GM10248 (cell line): Measurements from ENCODE around the gene SLAMF8.

ENCODE experiments used
- CTCF ChIA-PET: fragments of 300-600 bp; sonication (Branson Sonifier 250); formaldehyde crosslinking; extraction: SDS; loops from one replicate; lab custom pipeline; 2021; ENCODE audit warnings: antibody characterized with exemption; lab: Yijun Ruan, JAX
- POLR2A ChIA-PET: fragments of 350-650 bp; sonication (Branson Sonifier 250); formaldehyde crosslinking; extraction: SDS; loops from one replicate; lab custom pipeline; 2020; ENCODE audit warnings: antibody characterized with exemption; lab: Yijun Ruan, JAX
- DNase-seq: peaks from one replicate; pipeline ENCODE4 v3.0.0; 2012; ENCODE audit errors: extremely low spot score
- TF ChIP-seq, protein P1 (sequence below): IDR thresholded peaks from 2 replicates; pipeline ENCODE4 v1.5.1; 2012; ENCODE audit warnings: mild to moderate bottlenecking, low read depth; ENCODE audit errors: extremely low read depth, missing control alignments, control extremely low read depth

Gene SLAMF8

DNA sequence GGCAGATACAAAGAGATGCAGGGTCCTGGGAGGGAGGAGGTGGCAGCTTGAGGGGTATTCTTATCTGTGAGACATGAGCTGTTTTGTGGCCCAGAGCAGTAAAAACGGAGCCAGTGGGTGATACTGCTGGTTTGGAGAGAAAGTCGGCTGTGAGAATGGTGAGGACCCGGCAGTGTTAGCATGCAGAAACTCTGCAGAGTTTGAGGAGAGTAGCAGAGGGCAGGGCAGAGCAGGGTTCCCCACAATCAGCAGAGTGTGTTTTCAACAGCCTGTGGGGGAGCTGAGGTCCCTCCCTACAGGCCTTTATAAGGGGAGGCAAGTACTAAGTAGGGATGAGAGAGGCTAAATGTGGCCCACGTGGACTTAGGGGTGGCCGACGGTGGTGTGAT lies 423 bp downstream of the SLAMF8 start:
- no peak for DNase-seq
- ChIA-PET POLR2A (interaction anchor here (0.6 kb wide), 1 partner anchor 98 kb away, joined by 3 read pairs; the partner anchor contains the start of gene TAGLN2), CTCF (interaction anchor here (1.1 to 2.0 kb wide), 2 partner anchors 28 to 63 kb away, joined by 3 to 7 read pairs; no protein-coding TSS in a partner anchor)
- TF ChIP-seq, protein P1, sequence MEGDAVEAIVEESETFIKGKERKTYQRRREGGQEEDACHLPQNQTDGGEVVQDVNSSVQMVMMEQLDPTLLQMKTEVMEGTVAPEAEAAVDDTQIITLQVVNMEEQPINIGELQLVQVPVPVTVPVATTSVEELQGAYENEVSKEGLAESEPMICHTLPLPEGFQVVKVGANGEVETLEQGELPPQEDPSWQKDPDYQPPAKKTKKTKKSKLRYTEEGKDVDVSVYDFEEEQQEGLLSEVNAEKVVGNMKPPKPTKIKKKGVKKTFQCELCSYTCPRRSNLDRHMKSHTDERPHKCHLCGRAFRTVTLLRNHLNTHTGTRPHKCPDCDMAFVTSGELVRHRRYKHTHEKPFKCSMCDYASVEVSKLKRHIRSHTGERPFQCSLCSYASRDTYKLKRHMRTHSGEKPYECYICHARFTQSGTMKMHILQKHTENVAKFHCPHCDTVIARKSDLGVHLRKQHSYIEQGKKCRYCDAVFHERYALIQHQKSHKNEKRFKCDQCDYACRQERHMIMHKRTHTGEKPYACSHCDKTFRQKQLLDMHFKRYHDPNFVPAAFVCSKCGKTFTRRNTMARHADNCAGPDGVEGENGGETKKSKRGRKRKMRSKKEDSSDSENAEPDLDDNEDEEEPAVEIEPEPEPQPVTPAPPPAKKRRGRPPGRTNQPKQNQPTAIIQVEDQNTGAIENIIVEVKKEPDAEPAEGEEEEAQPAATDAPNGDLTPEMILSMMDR = no peak

DNA sequence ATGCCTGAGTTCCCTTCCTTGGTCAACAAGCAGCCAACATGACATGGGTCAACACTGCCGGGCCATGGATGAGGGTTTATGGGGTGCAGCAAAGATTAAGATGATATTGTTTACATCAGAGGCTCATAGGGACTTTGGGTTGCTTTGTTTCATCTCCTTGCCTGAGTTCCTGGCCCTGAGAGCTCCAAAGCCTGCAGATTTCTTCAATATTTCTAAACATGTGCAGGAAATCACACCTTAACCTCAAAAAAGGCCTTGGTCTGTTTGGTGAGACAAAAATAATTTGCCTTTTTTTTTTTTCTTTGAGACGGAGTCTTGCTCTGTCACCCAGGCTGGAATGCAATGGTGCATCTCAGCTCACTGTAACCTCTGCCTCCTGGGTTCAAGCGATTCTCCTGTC lies 876 bp downstream of the SLAMF8 start:
- ChIA-PET CTCF (interaction anchor here (1.5 to 2.0 kb wide), 2 partner anchors 28 to 218 kb away, joined by 3 to 7 read pairs; no protein-coding TSS in a partner anchor), POLR2A (no interaction called here)
- DNase-seq = no peak
- TF ChIP-seq, protein P1 = no peak

DNA sequence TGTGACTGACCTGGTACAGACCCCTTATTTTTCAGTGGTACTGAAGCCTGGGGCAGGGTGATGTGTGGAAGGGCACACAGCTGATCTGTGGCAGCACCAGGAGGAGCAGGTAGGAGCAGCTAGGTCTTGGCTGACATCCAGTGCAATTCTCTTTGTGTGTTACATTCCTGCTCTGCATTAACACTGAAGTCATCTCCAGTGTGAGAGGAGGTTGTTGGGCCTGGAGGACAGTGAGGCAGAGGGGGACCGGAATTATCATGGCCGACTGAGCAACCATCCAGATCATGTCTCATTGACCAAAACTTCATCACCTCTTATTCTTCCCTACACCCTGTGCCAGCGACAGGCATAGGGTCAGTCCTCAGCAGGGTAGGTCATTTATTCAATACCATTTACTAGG lies 1.5 kb downstream of the SLAMF8 start:
- no peak for DNase-seq
- CTCF ChIA-PET = interaction anchor here (1.5 to 2.0 kb wide), 2 partner anchors 29 to 218 kb away, joined by 3 to 7 read pairs; no protein-coding TSS in a partner anchor
- TF ChIP-seq, protein P1 = no peak
- POLR2A ChIA-PET = no interaction called here

DNA sequence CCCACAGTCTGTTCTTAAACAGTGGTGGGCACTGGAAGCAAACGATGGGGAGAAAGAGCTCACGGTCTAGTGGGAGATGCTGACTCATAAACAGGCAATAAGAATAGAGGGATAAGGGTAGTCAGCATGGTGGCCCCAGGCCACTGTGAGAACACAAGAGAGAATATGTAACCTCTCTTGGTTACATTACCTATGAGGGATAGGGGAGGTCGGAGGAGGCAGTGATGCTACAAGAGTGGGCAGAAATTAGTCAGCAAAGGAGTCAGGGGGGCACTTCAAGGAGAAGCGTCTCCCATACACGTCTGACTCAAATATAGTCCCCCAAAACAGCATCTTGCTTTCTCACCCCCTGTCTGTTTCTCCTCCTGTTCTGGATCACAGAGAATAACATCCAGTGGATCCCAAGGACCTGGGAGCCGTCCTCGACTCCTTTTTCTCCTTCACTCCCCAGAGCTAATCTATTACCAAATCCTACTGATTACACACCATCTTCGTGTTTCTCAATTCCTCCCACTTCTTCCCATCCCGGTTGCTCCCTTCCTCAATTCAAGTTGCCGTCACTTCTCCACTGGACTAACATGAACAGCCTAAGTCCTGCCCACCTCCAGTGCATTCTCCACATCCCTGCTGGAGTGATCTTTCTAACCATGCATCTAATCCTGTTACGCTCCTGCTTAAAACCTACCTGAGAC lies 2.1 kb downstream of the SLAMF8 start:
- no peak for DNase-seq
- TF ChIP-seq, protein P1 = no peak
- ChIA-PET POLR2A (no interaction called here), CTCF (interaction anchor here (1.2 to 2.8 kb wide), 3 partner anchors 22 to 217 kb away, joined by 3 to 8 read pairs (median 3); no protein-coding TSS in a partner anchor)

DNA sequence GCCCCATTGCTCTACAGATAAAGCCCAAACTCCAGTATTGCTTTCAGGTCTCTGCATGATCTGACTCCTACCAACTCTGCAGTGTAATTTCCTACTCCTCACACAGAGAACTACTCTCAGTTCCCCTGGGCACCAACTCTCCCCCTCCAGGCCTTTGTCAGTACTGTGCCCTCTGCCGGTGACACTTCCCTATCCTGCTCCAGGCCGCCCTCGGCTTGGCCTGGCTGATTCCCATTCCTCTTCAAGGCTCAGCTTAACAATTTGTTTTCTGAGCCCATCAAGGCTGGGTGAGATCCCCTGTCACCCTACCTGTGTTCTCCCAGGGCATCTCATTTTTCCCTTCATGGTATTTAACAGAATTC lies 2.6 kb downstream of the SLAMF8 start:
- TF ChIP-seq, protein P1 = peak; percentile 38
- CTCF ChIA-PET = interaction anchor here (1.2 to 2.8 kb wide), 2 partner anchors 21 to 30 kb away, joined by 3 to 8 read pairs; no protein-coding TSS in a partner anchor
- POLR2A ChIA-PET = no interaction called here
- peak; percentile 64 for DNase-seq

DNA sequence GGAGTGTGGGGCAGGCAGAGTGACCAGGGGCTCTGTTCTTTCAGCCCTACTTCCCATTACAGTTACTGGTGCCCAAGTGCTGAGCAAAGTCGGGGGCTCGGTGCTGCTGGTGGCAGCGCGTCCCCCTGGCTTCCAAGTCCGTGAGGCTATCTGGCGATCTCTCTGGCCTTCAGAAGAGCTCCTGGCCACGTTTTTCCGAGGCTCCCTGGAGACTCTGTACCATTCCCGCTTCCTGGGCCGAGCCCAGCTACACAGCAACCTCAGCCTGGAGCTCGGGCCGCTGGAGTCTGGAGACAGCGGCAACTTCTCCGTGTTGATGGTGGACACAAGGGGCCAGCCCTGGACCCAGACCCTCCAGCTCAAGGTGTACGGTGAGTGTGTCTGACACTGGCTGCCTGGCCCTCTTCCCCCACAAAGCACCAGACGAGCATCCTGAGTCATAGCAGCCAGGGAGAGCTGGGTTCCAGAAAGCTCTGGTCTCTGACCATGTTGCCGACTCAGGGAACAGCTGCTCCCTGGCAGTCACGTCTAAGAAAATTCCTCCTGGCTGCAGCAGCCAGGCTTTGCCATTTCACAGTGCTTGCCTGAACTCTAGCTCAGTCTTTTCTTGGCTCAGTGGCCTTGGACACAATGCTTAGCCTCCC lies 3.3 kb downstream of the SLAMF8 start:
- ChIA-PET POLR2A (no interaction called here), CTCF (interaction anchor here (2.8 kb wide), 1 partner anchor 31 kb away, joined by 8 read pairs; no protein-coding TSS in a partner anchor)
- TF ChIP-seq, protein P1 = no peak
- DNase-seq = no peak
